Right atrium auricular region (tissue), 2 donors: ENCODE measurements around the gene OSBPL6. TPM values are rescaled to one million over a fixed set of nuclear protein-coding genes. Genes with fewer than 3 reads are reported as not detected.
A peak's percentile ranks its signal among the peaks of the same experiment; 100 is the strongest.

Experiments
- DNase-seq: peaks from one replicate; pipeline ENCODE4 v3.0.0-alpha.2; 2019; ENCODE audit warnings: low spot score
- H3K27ac ChIP-seq, 2 donors: fragments of 200-600 bp; sonication (generic); 1 replicate in 1 of 2; 2 replicates in 1 of 2; pipeline ENCODE4 v1.5.1; 2016 to 2019
- H3K27me3 ChIP-seq, 2 donors: fragments of 200-600 bp; sonication (generic); one replicate each; pipeline versions ENCODE4 v1.5.1 to v1.6.0; 2017 to 2019
- H3K36me3 ChIP-seq: fragments of 200-600 bp; sonication (generic); one replicate; pipeline ENCODE4 v1.5.1; 2016
- H3K4me1 ChIP-seq, 2 donors: fragments of 200-600 bp; sonication (generic); one replicate each; pipeline versions ENCODE4 v1.5.1 to v1.6.0; 2017 to 2019
- H3K4me3 ChIP-seq, 2 donors: fragments of 200-600 bp; sonication (generic); 1 replicate in 1 of 2; 2 replicates in 1 of 2; pipeline ENCODE4 v1.5.1; 2017 to 2019; ENCODE audit warnings: mild to moderate bottlenecking in 1 of 2, moderate library complexity in 1 of 2
- H3K9me3 ChIP-seq, 2 donors: fragments of 200-600 bp; sonication (generic); one replicate each; pipeline ENCODE4 v1.5.1; 2019
- CTCF ChIP-seq, 2 donors: fragments of 200-600 bp; sonication (generic); IDR thresholded peaks; one replicate each; pipeline ENCODE4 v1.5.1; 2019; ENCODE audit warnings: antibody characterized with exemption in 2 of 2
- total RNA-seq, 2 donors: library from RNA; depleted of rRNA; stranded (reverse); fragments of >200 nt; gene quantifications; one replicate each; pipeline ENCODE4 v1.1.0, GENCODE V29; 2016

OSBPL6 gene
- total RNA-seq, 2 donors from 2014 or later = 4.8 to 11.5 TPM

- Histone ChIP-seq H3K4me1 (no peaks in the 10 kb centered on the region), H3K27ac (no peak overlapping the region), H3K36me3 (no peaks in the 10 kb centered on the region), H3K9me3 (no peaks in the 10 kb centered on the region), H3K4me3 (no peak overlapping the region), H3K27me3 (no peaks in the 10 kb centered on the region)
- DNase-seq = no peak
- TF ChIP-seq CTCF (IDR thresholded peaks at IDR 0.05) = no peak
Observed at GRCh38 chr2:178394859-178395258, 200.5 kb downstream of the OSBPL6 start.

- no peak for TF ChIP-seq CTCF (IDR thresholded peaks at IDR 0.05)
- H3K9me3 ChIP-seq = no peaks in the 10 kb centered on the region
- no peaks in the 10 kb centered on the region for H3K27me3 ChIP-seq
- H3K4me1 ChIP-seq = no peaks in the 10 kb centered on the region
- no peak overlapping the region for H3K4me3 ChIP-seq
- no peaks in the 10 kb centered on the region for H3K36me3 ChIP-seq
- no peak overlapping the region for H3K27ac ChIP-seq
- DNase-seq = no peak
Observed at GRCh38 chr2:178395295-178395694, 201.0 kb downstream of the OSBPL6 start.

GRCh38 chr2:178395941-178396570 is 201.7 kb downstream of the OSBPL6 start:
- no peak for DNase-seq
- no peak overlapping the region for H3K4me3 ChIP-seq
- H3K4me1 ChIP-seq = no peaks in the 10 kb centered on the region
- no peak overlapping the region for H3K27ac ChIP-seq
- H3K27me3 ChIP-seq = no peaks in the 10 kb centered on the region
- no peak for TF ChIP-seq CTCF (IDR thresholded peaks at IDR 0.05)
- no peaks in the 10 kb centered on the region for H3K36me3 ChIP-seq
- H3K9me3 ChIP-seq = no peaks in the 10 kb centered on the region

- H3K9me3 ChIP-seq = no peaks in the 10 kb centered on the region
- no peaks in the 10 kb centered on the region for H3K4me1 ChIP-seq
- H3K27ac ChIP-seq = no peak overlapping the region
- H3K36me3 ChIP-seq = no peaks in the 10 kb centered on the region
- H3K27me3 ChIP-seq = no peaks in the 10 kb centered on the region
- no peak overlapping the region for H3K4me3 ChIP-seq
- TF ChIP-seq CTCF (IDR thresholded peaks at IDR 0.05) = peak; percentile 66 to 80
- DNase-seq = no peak
Observed at GRCh38 chr2:178397002-178397605, 202.8 kb downstream of the OSBPL6 start.

- Histone ChIP-seq H3K27me3 (no peaks in the 10 kb centered on the region), H3K27ac (no peak overlapping the region), H3K4me3 (no peak overlapping the region), H3K9me3 (no peaks in the 10 kb centered on the region), H3K4me1 (no peaks in the 10 kb centered on the region), H3K36me3 (no peaks in the 10 kb centered on the region)
- no peak for TF ChIP-seq CTCF (IDR thresholded peaks at IDR 0.05)
- no peak for DNase-seq
Observed at GRCh38 chr2:178401994-178402437, 207.7 kb downstream of the OSBPL6 start.
